Tibial artery (tissue), 4 donors: ENCODE results near the gene EVI5L.

Experiments used
- DNase-seq, 2 donors: peaks; one replicate each; pipeline ENCODE4 v3.0.0-alpha.2; 2019
- H3K27ac ChIP-seq, 2 donors: fragments of 200-600 bp; sonication (generic) in 1 of 2; 1 replicate in 1 of 2; 2 replicates in 1 of 2; pipeline ENCODE4 v1.5.1; 2018 to 2019; ENCODE audit warnings: mild to moderate bottlenecking in 1 of 2
- H3K27me3 ChIP-seq, 2 donors: fragments of 200-600 bp; sonication (generic) in 1 of 2; one replicate each; pipeline versions ENCODE4 v1.5.1 to v1.6.0; 2016 to 2019
- H3K36me3 ChIP-seq, 3 donors: fragments of 200-600 bp; sonication (generic) in 2 of 3; one replicate each; pipeline ENCODE4 v1.5.1; 2016 to 2019; ENCODE audit warnings: mild to moderate bottlenecking in 2 of 3
- H3K4me1 ChIP-seq, 4 donors: fragments of 200-600 bp; sonication (generic) in 2 of 4; 1 replicate in 3 of 4; 2 replicates in 1 of 4; pipeline ENCODE4 v1.5.1; 2016 to 2019
- H3K4me3 ChIP-seq, 2 donors: fragments of 200-600 bp; sonication (generic) in 1 of 2; 1 replicate in 1 of 2; 2 replicates in 1 of 2; pipeline ENCODE4 v1.5.1; 2018 to 2019; ENCODE audit warnings: mild to moderate bottlenecking in 2 of 2
- H3K9me3 ChIP-seq, 3 donors: fragments of 200-600 bp; sonication (generic) in 1 of 3; one replicate each; pipeline ENCODE4 v1.5.1; 2016 to 2019
- CTCF ChIP-seq, 2 experiments: fragments of 200-600 bp in 1 of 2; fragments of 450-650 bp in 1 of 2; IDR thresholded peaks; one replicate each; pipeline ENCODE4 v1.5.1; 2017 to 2019; ENCODE audit warnings: antibody characterized with exemption in 2 of 2, mild to moderate bottlenecking in 1 of 2, moderate library complexity in 1 of 2
- intact Hi-C: fragments of 100-400 bp; cut with DNase I; formaldehyde crosslinking; loops from one replicate; pipeline ENCODE4 v1.15.0; 2023; ENCODE audit warnings: low total_unique reads

EVI5L gene

GRCh38 chr19:7863971-7864689 lies 34.1 kb downstream of the EVI5L start:
- no peaks in the 10 kb centered on the region for H3K9me3 ChIP-seq
- no peak for DNase-seq
- no peak overlapping the region for H3K27ac ChIP-seq
- no peak for TF ChIP-seq CTCF (IDR thresholded peaks at IDR 0.05)
- intact Hi-C loops = no loop called here
- H3K4me3 ChIP-seq = no peak overlapping the region
- peaks cover 0 to 43% (median 17%) of the 10 kb centered on the region in 3 donors for H3K36me3 ChIP-seq
- H3K4me1 ChIP-seq = peaks cover 0 to 21% (median 14%) of the 10 kb centered on the region in 4 donors
- H3K27me3 ChIP-seq = peaks cover 0 to 56% of the 10 kb centered on the region in 2 donors

GRCh38 chr19:7864690-7865074 lies 34.7 kb downstream of the EVI5L start:
- no peak for TF ChIP-seq CTCF (IDR thresholded peaks at IDR 0.05)
- H3K36me3 ChIP-seq = peaks cover 0 to 38% (median 17%) of the 10 kb centered on the region in 3 donors
- H3K4me1 ChIP-seq = peaks cover 0 to 27% (median 19%) of the 10 kb centered on the region in 4 donors
- intact Hi-C loops = no loop called here
- DNase-seq = no peak
- no peaks in the 10 kb centered on the region for H3K9me3 ChIP-seq
- H3K27ac ChIP-seq = no peak overlapping the region
- H3K4me3 ChIP-seq = no peak overlapping the region
- peaks cover 0 to 52% of the 10 kb centered on the region in 2 donors for H3K27me3 ChIP-seq

- no peak overlapping the region for H3K4me3 ChIP-seq
- peaks cover 0 to 31% (median 13%) of the 10 kb centered on the region in 3 donors for H3K36me3 ChIP-seq
- no peaks in the 10 kb centered on the region for H3K9me3 ChIP-seq
- no peak for TF ChIP-seq CTCF (IDR thresholded peaks at IDR 0.05)
- H3K27ac ChIP-seq = no peak overlapping the region
- intact Hi-C loops = no loop called here
- peaks cover 0 to 32% (median 23%) of the 10 kb centered on the region in 4 donors for H3K4me1 ChIP-seq
- no peak for DNase-seq
- peaks cover 0 to 51% of the 10 kb centered on the region in 2 donors for H3K27me3 ChIP-seq
These were observed 35.4 kb downstream of the EVI5L start for GRCh38 chr19:7865262-7865911.

- peaks cover 0 to 20% (median 13%) of the 10 kb centered on the region in 3 donors for H3K36me3 ChIP-seq
- DNase-seq = no peak
- intact Hi-C loops = no loop called here
- no peak for TF ChIP-seq CTCF (IDR thresholded peaks at IDR 0.05)
- H3K9me3 ChIP-seq = no peaks in the 10 kb centered on the region
- H3K27ac ChIP-seq = no peak overlapping the region
- no peak overlapping the region for H3K4me3 ChIP-seq
- H3K27me3 ChIP-seq = peaks cover 0 to 41% of the 10 kb centered on the region in 2 donors
- peaks cover 0 to 40% (median 28%) of the 10 kb centered on the region in 4 donors for H3K4me1 ChIP-seq
These were observed 36.5 kb downstream of the EVI5L start for GRCh38 chr19:7866399-7867091.

- peaks cover 0 to 39% of the 10 kb centered on the region in 2 donors for H3K27me3 ChIP-seq
- intact Hi-C loops = no loop called here
These were observed 37.2 kb downstream of the EVI5L start for GRCh38 chr19:7867092-7867844.

More at GRCh38 chr19:7867092-7867844, 37.2 kb downstream of the EVI5L start:
- Histone ChIP-seq H3K4me3 (no peak overlapping the region), H3K27ac (no peak overlapping the region), H3K36me3 (peaks cover 0 to 15% (median 13%) of the 10 kb centered on the region in 3 donors), H3K9me3 (no peaks in the 10 kb centered on the region), H3K4me1 (peaks cover 0 to 40% (median 32%) of the 10 kb centered on the region in 4 donors)
- no peak for DNase-seq
- TF ChIP-seq CTCF (IDR thresholded peaks at IDR 0.05) = no peak
